ENCODE measurements around the gene EEF1AKMT1. TPM values are rescaled to one million over a fixed set of nuclear protein-coding genes. Genes with fewer than 3 reads are reported as not detected.

EEF1AKMT1 gene
- total RNA-seq, 1 experiment from 2014 or later, result 9.8 TPM

DNA sequence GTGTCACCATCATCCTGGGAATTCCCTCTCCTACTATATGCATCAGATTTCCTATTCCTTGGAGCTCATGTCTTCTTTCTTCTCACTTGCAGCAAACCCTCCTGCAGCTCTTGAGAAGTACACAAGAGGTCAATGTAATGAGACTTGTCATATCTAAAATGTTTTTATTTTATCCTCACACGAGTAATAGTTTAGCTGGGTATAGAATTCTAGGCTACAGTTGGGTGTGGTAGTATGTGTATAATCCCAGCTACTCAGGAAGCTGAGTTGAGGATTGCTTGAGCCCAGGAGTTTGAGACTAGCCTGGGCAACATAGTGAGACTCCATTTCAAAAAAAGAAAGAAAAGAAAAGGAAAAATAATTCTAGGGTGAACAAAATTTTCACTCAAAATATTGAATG is 24.4 kb downstream of the EEF1AKMT1 start:
- Histone ChIP-seq H3K9ac (ENCODE audit: low read length) (no peak overlapping the region), H3K9me3 (ENCODE audit: control insufficient read depth in 1 of 2, insufficient read depth in 1 of 2, low read depth in 1 of 2, low read length in 2 of 2) (peaks cover 22 to 36% of the 10 kb centered on the region in 2 experiments), H4K20me1 (ENCODE audit: insufficient read depth) (no peaks in the 10 kb centered on the region), H3K36me3 (ENCODE audit: control insufficient read depth in 1 of 2, insufficient read depth in 2 of 2, low read length in 2 of 2) (no peaks in the 10 kb centered on the region), H3K4me3 (replicated peaks in 1 of 2; ENCODE audit: low read depth in 1 of 2, low read length in 2 of 2) (no peak overlapping the region), H3K4me1 (ENCODE audit: control insufficient read depth in 1 of 2, insufficient read depth in 2 of 2, low read length in 2 of 2) (no peaks in the 10 kb centered on the region), H2AFZ (ENCODE audit: low read depth, low read length, poor library complexity, severe bottlenecking) (no peak overlapping the region), H3K79me2 (ENCODE audit: insufficient read depth, low read length) (no peaks in the 10 kb centered on the region), H3K27me3 (ENCODE audit: insufficient read depth, low read length) (no peaks in the 10 kb centered on the region), H3K27ac (ENCODE audit: low read depth, low read length) (no peak overlapping the region), H3K4me2 (ENCODE audit: low read length) (no peak overlapping the region), H3K9me2 (ENCODE audit: insufficient read depth) (no peaks in the 10 kb centered on the region)
- no peak for DNase-seq (ENCODE audit: low read depth, low spot score)
- BruUV-seq (replicated peaks), result no TSS peak
- ATAC-seq, result no peak
- CTCF ChIA-PET, result no interaction called here
- intact Hi-C loops (cut with micrococcal nuclease), result no loop called here
- RAD21 ChIA-PET (ENCODE audit: low non-redundant PET in 1 of 2, low total read pairs in 2 of 2, uncharacterized antibody in 2 of 2, unreplicated experiment in 2 of 2), result no interaction called here
- TF ChIP-seq ZNF274 (IDR thresholded peaks at IDR 0.05; ENCODE audit: low read depth, low read length) (no peak), POLR2AphosphoS5 (IDR thresholded peaks at IDR 0.05; ENCODE audit: low read depth, low read length) (no peak), EZH2 (IDR thresholded peaks at IDR 0.05) (no peak), ZBTB33 (IDR thresholded peaks at IDR 0.05; ENCODE audit: extremely low read depth, insufficient replicate concordance, low read length) (no peak), TCF7L2 (IDR thresholded peaks at IDR 0.05; ENCODE audit: borderline replicate concordance, extremely low read depth, insufficient read depth, insufficient read length) (no peak), ELF1 (IDR thresholded peaks at IDR 0.05; ENCODE audit: borderline replicate concordance, low read depth) (no peak), SP1 (IDR thresholded peaks at IDR 0.05; ENCODE audit: low read depth) (no peak), CBX3 (IDR thresholded peaks at IDR 0.05; ENCODE audit: low read depth) (no peak), YY1 (IDR thresholded peaks at IDR 0.05; ENCODE audit: extremely low read depth, insufficient replicate concordance, low read depth, low read length) (no peak), RAD21 (IDR thresholded peaks at IDR 0.05; ENCODE audit: low read depth) (no peak), ZFX (IDR thresholded peaks at IDR 0.05) (no peak), ATF3 (IDR thresholded peaks at IDR 0.05) (no peak), EGR1 (IDR thresholded peaks at IDR 0.05; ENCODE audit: low read depth) (no peak), POLR2A (IDR thresholded peaks at IDR 0.05; ENCODE audit: borderline replicate concordance, extremely low read depth, insufficient read depth, insufficient read length) (no peak), SIN3A (IDR thresholded peaks at IDR 0.05; ENCODE audit: low read depth) (no peak), EZH2phosphoT487 (IDR thresholded peaks at IDR 0.05; ENCODE audit: borderline replicate concordance) (no peak), CEBPB (IDR thresholded peaks at IDR 0.05; ENCODE audit: low read depth) (no peak)
- TF ChIP-seq, protein P1, sequence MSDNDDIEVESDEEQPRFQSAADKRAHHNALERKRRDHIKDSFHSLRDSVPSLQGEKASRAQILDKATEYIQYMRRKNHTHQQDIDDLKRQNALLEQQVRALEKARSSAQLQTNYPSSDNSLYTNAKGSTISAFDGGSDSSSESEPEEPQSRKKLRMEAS (IDR thresholded peaks at IDR 0.05), result no peak
- TF ChIP-seq, protein P2, sequence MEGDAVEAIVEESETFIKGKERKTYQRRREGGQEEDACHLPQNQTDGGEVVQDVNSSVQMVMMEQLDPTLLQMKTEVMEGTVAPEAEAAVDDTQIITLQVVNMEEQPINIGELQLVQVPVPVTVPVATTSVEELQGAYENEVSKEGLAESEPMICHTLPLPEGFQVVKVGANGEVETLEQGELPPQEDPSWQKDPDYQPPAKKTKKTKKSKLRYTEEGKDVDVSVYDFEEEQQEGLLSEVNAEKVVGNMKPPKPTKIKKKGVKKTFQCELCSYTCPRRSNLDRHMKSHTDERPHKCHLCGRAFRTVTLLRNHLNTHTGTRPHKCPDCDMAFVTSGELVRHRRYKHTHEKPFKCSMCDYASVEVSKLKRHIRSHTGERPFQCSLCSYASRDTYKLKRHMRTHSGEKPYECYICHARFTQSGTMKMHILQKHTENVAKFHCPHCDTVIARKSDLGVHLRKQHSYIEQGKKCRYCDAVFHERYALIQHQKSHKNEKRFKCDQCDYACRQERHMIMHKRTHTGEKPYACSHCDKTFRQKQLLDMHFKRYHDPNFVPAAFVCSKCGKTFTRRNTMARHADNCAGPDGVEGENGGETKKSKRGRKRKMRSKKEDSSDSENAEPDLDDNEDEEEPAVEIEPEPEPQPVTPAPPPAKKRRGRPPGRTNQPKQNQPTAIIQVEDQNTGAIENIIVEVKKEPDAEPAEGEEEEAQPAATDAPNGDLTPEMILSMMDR (IDR thresholded peaks at IDR 0.05 in 2 of 3, conservative IDR thresholded peaks at IDR 0.05 in 1 of 3; ENCODE audit: borderline replicate concordance in 1 of 3, insufficient read depth in 1 of 3, low read depth in 2 of 3, low read length in 2 of 3), result no peak
- TF ChIP-seq, protein P3, sequence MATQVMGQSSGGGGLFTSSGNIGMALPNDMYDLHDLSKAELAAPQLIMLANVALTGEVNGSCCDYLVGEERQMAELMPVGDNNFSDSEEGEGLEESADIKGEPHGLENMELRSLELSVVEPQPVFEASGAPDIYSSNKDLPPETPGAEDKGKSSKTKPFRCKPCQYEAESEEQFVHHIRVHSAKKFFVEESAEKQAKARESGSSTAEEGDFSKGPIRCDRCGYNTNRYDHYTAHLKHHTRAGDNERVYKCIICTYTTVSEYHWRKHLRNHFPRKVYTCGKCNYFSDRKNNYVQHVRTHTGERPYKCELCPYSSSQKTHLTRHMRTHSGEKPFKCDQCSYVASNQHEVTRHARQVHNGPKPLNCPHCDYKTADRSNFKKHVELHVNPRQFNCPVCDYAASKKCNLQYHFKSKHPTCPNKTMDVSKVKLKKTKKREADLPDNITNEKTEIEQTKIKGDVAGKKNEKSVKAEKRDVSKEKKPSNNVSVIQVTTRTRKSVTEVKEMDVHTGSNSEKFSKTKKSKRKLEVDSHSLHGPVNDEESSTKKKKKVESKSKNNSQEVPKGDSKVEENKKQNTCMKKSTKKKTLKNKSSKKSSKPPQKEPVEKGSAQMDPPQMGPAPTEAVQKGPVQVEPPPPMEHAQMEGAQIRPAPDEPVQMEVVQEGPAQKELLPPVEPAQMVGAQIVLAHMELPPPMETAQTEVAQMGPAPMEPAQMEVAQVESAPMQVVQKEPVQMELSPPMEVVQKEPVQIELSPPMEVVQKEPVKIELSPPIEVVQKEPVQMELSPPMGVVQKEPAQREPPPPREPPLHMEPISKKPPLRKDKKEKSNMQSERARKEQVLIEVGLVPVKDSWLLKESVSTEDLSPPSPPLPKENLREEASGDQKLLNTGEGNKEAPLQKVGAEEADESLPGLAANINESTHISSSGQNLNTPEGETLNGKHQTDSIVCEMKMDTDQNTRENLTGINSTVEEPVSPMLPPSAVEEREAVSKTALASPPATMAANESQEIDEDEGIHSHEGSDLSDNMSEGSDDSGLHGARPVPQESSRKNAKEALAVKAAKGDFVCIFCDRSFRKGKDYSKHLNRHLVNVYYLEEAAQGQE (IDR thresholded peaks at IDR 0.05; ENCODE audit: low read depth), result no peak
- POLR2A ChIA-PET, result no interaction called here
